HG02943 (cell line): ENCODE data around the gene STK33.

ENCODE experiments used
- ATAC-seq: cut with Tn5 transposase; IDR thresholded peaks from one replicate; pipeline ENCODE4 v1.9.1; 2021; ENCODE audit warnings: mild to moderate bottlenecking, low read depth, moderate library complexity; ENCODE audit not compliant: unreplicated experiment

Gene STK33

GRCh38 chr11:8459711-8460399, 134.2 kb downstream of the STK33 start:
- ATAC-seq: no peak

- no peak for ATAC-seq
These were observed 151.7 kb downstream of the STK33 start for GRCh38 chr11:8442301-8442700.

- ATAC-seq: no peak
These were observed 153.4 kb downstream of the STK33 start for GRCh38 chr11:8440649-8441048.

GRCh38 chr11:8429483-8429882, 164.5 kb downstream of the STK33 start:
- no peak for ATAC-seq

GRCh38 chr11:8426076-8426475, 168.0 kb downstream of the STK33 start:
- ATAC-seq: no peak

GRCh38 chr11:8415195-8415594, 178.8 kb downstream of the STK33 start:
- no peak for ATAC-seq

GRCh38 chr11:8408151-8408941, 185.7 kb downstream of the STK33 start:
- ATAC-seq: no peak

- no peak for ATAC-seq
These were observed 190.7 kb downstream of the STK33 start for GRCh38 chr11:8403310-8403709.

GRCh38 chr11:8392886-8393285, 201.1 kb downstream of the STK33 start:
- no peak for ATAC-seq

- no peak for ATAC-seq
These were observed 201.9 kb downstream of the STK33 start for GRCh38 chr11:8392166-8392565.

- no peak for ATAC-seq
These were observed 203.0 kb downstream of the STK33 start for GRCh38 chr11:8390851-8391612.

GRCh38 chr11:8389029-8389996, 204.7 kb downstream of the STK33 start:
- ATAC-seq: no peak

- no peak for ATAC-seq
These were observed 206.3 kb downstream of the STK33 start for GRCh38 chr11:8387693-8388092.

GRCh38 chr11:8387141-8387540, 206.9 kb downstream of the STK33 start:
- no peak for ATAC-seq

- ATAC-seq: no peak
These were observed 207.7 kb downstream of the STK33 start for GRCh38 chr11:8386134-8386864.

- no peak for ATAC-seq
These were observed 209.7 kb downstream of the STK33 start for GRCh38 chr11:8384199-8384821.

- ATAC-seq: no peak
These were observed 210.4 kb downstream of the STK33 start for GRCh38 chr11:8383627-8384026.

- no peak for ATAC-seq
These were observed 210.8 kb downstream of the STK33 start for GRCh38 chr11:8383227-8383626.

- ATAC-seq: no peak
These were observed 211.5 kb downstream of the STK33 start for GRCh38 chr11:8382436-8383053.
